GM18519 (cell line): ENCODE results near the gene EBP.
"Not testable (repeated sequence)": the region's sequence is repeated elsewhere in the genome, so short reads cannot be mapped to it uniquely, and the experiment has no call there.

Experiments used
- ATAC-seq: cut with Tn5 transposase; IDR thresholded peaks from one replicate; pipeline ENCODE4 v1.9.1; 2021; ENCODE audit warnings: mild to moderate bottlenecking, moderate library complexity; ENCODE audit not compliant: unreplicated experiment, low FRiP score

The EBP gene

DNA sequence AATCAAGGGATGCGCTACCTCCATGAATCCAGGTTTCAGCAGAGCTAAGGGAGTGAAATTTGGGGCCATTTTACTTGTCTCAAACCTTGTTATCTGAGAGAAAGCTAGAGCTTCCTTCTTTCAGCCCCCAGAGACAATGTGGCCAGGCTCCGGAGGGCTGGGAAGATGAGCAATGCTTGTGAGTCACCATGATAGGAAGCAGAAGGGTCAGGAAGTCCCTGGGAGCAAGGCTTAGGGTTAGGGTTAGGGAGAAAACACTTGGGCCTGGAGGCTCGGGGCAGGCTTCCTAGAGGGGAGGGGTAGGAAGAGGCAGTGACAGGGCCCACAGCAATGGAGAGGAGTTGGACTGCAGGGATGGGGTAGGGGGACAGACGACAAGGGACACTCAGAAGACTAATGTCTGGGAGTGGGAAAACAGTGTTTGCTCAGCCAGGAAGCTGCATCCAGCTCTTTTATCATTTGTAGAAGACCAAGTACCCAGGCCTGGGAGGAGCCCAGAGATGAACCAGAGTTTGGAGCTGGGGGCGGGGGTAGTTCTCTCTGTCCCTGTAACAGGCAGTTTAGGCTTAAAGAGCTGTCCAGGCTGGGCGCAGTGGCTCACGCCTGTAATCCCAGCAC, 29.2 kb upstream of the EBP start:
- no peak for ATAC-seq

DNA sequence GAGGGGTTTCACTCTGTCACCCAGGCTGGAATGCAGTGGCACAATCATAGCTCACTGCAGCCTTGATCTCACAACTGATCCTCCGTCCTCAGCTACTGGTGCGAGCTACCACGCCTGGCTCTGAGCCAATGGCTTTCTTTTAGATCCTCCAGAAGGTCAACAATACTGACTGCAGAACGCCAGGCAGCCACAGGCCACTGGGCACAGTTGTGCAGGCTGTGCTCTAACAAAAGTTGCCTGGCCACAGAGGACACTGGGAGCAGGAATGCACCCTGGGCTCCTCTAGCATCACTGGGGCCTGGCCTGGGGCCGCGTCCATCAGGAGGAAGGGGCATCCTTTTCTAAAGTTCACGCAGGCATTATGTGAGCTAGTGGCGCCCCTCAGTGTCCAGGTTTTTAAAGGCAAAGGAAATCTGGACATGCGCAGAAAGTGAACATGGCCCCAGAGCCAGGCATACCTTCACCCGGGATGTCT, 27.7 kb upstream of the EBP start:
- ATAC-seq = no peak

GRCh38 chrX:48496660-48497059, 24.9 kb upstream of the EBP start:
- ATAC-seq = no peak

DNA sequence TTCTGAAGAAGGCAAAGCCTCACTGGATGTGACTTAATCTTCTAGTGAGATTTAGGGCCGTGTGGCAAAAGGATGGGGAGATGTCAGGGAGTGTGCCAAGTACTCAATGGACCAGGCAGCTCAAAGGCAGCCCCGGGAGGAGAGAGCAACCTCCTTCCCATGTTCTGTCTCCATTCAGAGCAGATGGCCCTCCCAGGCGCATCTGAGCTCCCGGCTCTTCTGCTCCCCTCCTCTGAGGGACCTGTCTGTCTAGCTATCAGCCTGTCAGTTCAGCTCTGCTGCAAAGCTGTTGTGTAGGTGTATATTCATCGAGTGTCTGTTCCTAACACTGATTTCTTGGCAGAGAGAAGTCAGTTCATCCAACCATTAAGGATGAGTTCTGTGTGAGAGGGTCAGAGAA, 23.7 kb upstream of the EBP start:
- no peak for ATAC-seq

GRCh38 chrX:48498374-48498809, 23.2 kb upstream of the EBP start:
- ATAC-seq = no peak

GRCh38 chrX:48504261-48504660, 17.3 kb upstream of the EBP start:
- ATAC-seq = no peak

- ATAC-seq = no peak
Observed at GRCh38 chrX:48505481-48505880, 16.1 kb upstream of the EBP start.

DNA sequence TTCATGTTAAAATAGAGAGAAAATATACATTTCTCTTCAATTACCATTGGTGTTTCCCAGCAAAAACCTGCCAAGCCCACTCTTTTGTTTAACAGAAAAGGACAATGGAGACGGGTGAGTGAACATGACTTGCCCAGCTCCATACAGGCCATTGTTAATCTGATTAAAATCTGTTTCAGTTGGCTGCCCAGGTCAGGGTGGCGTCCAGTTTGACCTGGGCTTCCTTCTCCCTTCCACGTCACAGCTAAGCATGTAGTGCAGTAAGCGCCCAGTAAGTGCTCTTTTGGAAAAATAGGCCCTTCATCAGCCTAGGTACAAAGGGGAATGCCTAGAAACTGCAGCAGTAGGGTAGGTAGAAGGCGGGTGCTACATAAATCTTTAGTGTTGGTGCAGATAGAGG, 14.4 kb upstream of the EBP start:
- ATAC-seq = no peak

DNA sequence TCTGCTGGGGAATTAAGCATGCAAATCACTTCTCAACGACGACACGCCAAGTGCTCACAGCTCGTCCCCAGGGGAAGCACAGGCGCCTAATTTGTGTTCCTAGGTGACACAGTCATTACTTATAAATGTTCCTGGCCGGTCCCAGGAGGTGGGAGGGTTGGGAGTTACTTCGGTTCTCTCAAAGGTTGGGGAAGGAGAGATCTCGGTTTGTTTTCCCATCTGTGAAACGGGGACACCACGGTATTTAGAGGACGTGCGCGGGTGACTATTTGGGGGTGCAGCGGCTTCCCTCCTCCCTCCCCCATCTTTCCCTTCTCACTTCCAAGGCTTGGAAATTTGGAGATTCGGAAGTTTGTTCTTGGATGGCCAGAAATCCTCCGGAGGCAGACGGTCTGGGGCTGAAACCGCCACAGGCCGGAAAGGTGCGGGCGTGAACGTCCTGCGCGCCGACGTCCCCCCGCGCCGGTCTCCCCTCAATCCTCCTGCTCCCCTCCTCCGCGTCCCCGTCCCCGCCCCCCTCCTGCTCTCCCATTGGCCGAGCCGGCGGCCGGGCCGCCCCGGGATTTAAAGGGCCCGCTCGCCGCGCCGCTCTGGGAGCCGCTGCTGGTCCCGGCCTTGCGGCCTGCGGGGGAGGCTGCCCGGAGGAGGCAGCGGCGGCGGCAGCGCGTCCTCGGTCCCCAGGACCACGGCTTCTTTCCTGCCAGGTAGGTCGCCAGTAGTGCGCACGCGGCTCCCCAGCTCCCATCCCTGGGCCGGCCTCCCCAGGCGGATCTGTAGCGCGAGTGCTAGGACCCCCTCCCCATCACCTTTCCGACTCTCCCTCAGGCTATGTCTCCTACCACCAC, 13.0 kb upstream of the EBP start, which contains the start of gene PORCN:
TSS of gene PORCN (plus strand) at position 593 of the 845 bp plus-strand sequence. CDS start 829 bp downstream, outside the sequence.
- no peak for ATAC-seq

- ATAC-seq = no peak
Observed at GRCh38 chrX:48509245-48509590, 12.4 kb upstream of the EBP start.

GRCh38 chrX:48509619-48510018, 12.0 kb upstream of the EBP start:
- ATAC-seq = no peak

DNA sequence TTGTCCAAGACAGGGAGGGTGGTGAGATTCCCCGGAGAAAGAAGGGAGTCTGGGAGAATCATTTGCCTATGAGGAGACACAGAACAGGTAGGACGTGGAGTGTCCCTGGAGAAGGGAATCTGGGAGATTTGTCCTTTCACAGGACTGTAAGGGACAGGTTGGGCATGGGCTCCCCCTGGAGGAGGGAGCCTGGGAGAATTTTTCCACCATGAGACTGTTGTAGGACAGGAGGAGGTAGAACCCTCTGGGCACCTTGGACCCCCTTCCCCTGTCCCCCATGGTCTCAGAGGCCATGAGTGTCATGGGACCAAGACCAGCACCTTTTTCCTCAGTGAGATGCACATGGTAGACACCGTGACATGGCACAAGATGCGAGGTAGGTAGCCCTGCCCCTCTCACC, 10.0 kb upstream of the EBP start:
- ATAC-seq = no peak

GRCh38 chrX:48512371-48512935, 9.2 kb upstream of the EBP start:
- no peak for ATAC-seq

DNA sequence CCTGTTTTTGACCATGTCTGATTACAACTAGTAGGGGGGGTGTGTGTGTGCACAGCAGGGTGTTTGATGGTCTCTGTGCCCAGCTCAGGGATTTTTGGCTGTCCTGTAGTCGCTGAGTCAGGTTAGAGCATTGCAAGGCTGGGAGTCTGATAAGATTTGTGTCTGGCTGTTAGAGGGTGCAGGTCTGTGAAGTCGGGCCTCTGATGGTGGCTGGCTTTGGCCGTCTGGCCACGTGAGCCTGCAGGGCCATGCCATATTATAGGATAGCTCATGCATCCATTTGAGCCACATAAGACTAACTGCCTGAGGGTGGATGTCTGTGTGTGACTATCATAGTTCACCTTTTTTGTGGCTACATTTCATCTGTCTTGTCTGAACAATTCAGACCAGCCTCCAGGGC, 7.9 kb upstream of the EBP start:
- ATAC-seq = no peak

DNA sequence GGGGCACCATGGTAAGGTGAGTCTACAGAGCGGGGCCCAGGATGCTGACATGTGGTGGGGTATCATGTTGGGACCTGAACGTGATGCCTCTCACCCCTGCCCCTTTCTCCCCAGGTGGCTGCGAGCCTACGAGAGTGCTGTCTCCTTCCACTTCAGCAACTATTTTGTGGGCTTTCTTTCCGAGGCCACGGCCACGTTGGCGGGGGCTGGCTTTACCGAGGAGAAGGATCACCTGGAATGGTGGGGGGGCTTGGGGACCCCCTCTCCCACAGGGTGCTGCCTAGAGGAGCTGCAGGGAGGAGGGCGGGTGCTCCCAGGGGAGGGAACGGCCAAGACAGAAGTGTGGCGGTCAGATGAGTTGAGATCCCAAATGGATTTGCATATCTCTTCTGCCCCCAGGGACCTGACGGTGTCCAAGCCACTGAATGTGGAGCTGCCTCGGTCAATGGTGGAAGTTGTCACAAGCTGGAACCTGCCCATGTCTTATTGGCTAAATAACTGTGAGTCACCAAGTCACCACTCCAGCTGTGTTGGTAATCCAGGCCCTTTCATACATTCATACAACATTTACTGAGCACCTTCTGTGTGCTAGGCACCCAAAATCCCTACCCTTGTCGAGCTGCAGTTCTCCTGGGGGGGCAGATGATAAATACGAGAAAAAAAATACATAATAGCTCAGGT, 7.3 kb upstream of the EBP start:
- no peak for ATAC-seq

DNA sequence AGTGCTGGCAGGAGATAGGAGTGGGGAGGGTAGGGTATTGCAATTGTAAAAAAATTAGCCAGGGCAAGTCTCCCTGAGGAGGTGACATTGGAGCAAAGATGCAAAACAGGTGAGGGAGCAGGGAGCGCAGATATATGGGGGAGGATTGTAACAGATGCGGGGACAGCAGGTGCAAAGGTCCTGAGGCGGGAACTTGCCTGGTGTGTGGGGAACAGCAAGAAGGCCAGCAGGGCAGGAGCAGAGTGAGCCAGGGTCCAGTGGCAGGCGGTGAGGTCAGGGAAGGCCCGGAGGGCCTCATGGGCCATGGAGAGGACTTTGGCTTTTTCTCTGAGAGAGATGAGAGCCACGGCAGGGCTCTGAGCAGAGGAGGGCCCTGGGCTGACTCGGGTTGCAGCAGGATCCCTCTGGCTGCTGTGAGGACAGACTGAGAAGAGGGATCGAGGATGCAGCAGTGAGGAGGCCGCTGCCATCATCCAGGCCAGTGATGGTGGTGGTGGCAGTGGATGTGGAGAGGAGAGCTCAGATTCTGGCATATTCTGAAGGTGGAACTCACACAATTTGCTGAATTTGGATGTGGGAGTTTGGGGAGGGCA, 6.6 kb upstream of the EBP start:
- no peak for ATAC-seq

DNA sequence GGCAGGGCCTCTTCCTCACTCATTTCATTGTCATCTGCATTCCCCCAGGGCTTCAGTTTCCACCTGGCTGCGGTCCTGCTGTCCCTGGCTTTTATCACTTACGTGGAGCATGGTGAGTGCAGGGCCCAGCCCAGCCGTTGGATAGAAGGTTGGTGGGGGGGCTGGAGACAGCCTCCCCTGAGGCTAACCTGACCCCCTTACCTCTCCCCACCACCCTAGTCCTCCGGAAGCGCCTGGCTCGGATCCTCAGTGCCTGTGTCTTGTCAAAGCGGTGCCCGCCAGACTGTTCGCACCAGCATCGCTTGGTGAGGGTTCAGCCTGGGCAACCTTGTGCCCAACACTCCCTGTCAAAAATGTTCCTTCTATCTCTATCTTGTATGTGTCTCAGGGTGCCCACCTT, 5.8 kb upstream of the EBP start:
- ATAC-seq = no peak

GRCh38 chrX:48516285-48516684, 5.3 kb upstream of the EBP start:
- no peak for ATAC-seq

DNA sequence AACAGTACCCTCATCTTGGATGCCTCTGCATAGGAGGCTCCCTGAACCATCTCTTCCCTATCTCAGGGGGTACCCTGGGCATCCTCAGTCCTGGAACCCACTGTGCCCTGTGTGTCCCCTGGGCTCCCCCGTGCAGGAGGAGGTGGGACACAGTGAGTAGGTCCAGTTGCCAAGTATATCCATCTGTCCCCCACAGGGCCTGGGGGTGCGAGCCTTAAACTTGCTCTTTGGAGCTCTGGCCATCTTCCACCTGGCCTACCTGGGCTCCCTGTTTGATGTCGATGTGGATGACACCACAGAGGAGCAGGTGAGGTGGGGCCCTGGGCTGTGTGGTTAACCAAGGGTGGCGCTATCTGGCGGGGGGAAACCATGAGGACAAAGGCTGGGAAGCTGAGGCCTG, 4.6 kb upstream of the EBP start:
- no peak for ATAC-seq

GRCh38 chrX:48519481-48519880, 2.1 kb upstream of the EBP start:
- ATAC-seq = not testable (repeated sequence)

DNA sequence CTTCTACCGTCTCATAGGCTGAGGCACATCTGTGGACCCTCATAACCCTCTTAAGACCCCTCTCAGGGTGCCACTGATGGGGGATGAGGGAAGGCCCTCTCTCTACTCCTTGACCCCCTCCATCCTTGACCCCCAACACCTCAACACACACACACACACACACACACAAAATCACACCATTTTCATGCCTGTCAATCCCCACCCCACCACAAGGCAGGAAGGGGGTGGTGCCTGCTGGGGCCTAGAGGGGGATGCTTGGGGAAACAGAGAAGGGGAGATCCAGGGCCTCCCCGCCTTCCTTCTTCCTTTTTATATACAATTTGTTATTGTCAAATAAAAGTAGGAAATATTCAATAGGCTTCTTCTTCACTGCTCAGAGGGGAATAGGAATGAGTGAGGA, 1.2 kb upstream of the EBP start:
- ATAC-seq = no peak
